ENCODE measurements around the gene KRT1. TPM values are rescaled to one million over a fixed set of nuclear protein-coding genes. Genes with fewer than 3 reads are reported as not detected.

Gene KRT1
- total RNA-seq, 8 experiments from 2014 or later: 0.17 to 0.24 (median 0.20) TPM; not detected in 5

DNA sequence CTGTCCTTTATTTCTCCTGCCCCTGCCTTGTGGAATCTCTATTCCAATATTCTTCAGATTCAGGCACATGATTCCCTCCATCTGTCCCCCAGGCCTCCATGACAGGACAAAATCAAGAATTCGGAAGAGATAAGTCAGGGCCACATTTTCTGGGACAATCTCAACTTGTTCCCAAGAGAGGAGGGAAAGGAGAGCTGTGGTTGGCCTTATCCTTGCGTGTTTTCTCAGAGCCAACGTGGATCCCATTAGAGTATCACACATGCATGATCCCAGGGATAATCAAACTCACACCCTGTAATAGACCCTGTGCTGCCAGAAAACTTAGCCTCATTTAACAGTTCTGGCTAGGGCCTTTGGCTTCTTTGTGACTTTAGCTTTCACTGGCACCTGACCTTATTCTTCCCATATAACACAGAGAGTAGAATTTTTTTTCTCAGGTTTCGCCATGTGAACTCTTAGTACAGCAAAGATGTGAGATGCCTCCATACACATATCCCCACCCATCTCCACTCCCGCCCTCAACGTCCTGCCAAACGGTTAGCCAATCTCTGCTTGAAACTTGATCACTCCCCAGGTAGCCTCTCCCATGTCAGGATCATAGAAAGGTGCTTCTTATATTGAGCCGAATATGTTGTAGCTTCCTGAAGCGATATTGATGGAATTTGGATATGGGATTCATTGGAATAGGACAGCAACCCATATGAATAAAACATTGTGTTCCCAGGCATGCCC is 6.7 kb upstream of the KRT1 start:
- in situ Hi-C loops (cut with MboI; ENCODE audit: low pct_unique_long_range_greater_than_20kb in 2 of 9, low sequenced_read_pairs in 9 of 9, unreplicated experiment in 9 of 9): no loop called here
- Histone ChIP-seq H3K4me3 (no peak overlapping the region), H3K4me1 (replicated peaks in 1 of 2) (no peaks in the 10 kb centered on the region), H3K27ac (no peak overlapping the region)
- ATAC-seq (replicated peaks in 6 of 8): no peak
- 28 to 90% (median 61%) methylated on average over 1 to 6 of the region's 9 CpGs; no CpG with 5 or more reads in 2 of the 10 experiments for WGBS, 10 experiments

DNA sequence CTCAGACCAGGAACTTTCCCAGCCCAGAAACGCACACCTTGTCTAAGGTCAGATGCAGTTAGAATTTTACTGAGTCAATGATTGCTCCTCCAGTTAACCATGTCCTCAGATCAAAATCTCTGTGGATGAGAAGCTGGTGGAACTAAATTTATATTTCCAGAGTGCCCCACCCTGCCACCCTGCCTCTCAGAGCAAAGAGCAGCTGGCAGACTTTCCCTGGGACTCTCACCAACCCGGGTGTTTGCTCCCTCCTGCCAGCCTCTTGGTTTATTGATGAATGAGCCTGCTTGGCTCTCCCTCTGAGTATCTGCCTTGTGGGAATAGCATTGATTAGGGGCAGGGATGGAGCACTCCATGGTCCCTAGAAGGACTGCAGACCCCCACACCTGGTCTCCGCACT is 5.9 kb upstream of the KRT1 start:
- H3K27ac ChIP-seq: no peak overlapping the region
- no peak for ATAC-seq (replicated peaks in 6 of 8)
- no peak overlapping the region for H3K4me3 ChIP-seq
- 0 to 90% (median 76%) methylated on average over 1 to 3 of the region's 3 CpGs; no CpG with 5 or more reads in 3 of the 10 experiments for WGBS, 10 experiments
- H3K4me1 ChIP-seq (replicated peaks in 1 of 2): no peaks in the 10 kb centered on the region
- in situ Hi-C loops (cut with MboI; ENCODE audit: low pct_unique_long_range_greater_than_20kb in 2 of 9, low sequenced_read_pairs in 9 of 9, unreplicated experiment in 9 of 9): no loop called here

DNA sequence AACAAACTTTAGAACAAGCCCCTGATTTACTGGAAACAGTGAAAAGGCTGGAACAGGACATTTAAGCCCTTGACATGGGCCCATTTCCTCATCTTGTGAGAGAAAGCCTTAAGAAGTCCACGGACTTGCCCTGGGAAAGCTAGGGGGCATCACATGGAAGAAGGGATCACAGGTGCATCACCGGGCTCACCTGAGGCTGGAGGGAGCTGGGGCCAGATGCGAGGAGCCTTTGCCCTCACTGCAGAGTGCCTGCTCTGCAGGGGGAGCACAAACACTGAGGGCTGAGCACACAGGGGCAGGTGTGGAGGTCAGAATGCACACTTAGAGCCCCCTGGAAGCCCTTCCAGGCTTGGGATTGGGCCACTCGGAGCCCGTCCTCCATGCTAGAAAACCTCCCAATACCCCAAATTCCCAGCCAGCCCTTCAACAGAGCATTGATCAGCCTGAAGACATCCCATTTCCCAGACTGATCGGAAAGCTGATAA is 5.2 kb upstream of the KRT1 start:
- H3K27ac ChIP-seq: no peak overlapping the region
- no peak for ATAC-seq (replicated peaks in 6 of 8)
- H3K4me3 ChIP-seq: no peak overlapping the region
- no peaks in the 10 kb centered on the region for H3K4me1 ChIP-seq (replicated peaks in 1 of 2)
- 0 to 61% (median 20%) methylated on average over 1 to 4 of the region's 6 CpGs; no CpG with 5 or more reads in 3 of the 10 experiments for WGBS, 10 experiments
- in situ Hi-C loops (cut with MboI; ENCODE audit: low pct_unique_long_range_greater_than_20kb in 2 of 9, low sequenced_read_pairs in 9 of 9, unreplicated experiment in 9 of 9): no loop called here

DNA sequence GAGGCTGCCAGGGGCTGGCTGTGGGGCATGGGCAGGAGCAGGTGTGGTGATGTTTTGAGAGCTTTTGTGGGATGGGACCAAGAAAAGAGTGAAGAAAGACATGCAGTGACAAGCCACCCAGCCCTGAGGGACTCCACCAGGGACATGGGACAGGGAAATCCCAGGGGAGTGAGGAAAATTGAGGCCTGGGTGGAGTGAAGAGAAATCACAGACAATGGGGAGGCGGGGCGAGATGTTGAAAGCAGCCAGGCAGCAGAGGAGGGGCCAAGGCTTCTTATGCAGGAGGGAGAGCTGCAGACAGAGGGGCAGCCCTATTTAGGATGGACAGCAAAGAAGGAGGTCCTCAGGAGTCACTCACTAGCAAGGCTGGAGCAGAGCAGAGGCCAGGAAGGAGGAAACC is 4.2 kb upstream of the KRT1 start:
- in situ Hi-C loops (cut with MboI; ENCODE audit: low pct_unique_long_range_greater_than_20kb in 2 of 9, low sequenced_read_pairs in 9 of 9, unreplicated experiment in 9 of 9): no loop called here
- ATAC-seq (replicated peaks in 6 of 8): peak in 1 of 8 experiments; percentile 41
- no peaks in the 10 kb centered on the region for H3K4me1 ChIP-seq (replicated peaks in 1 of 2)
- 60% methylated on average over 2 of the region's 2 CpGs; no CpG with 5 or more reads in 9 of the 10 experiments for WGBS, 10 experiments
- H3K4me3 ChIP-seq: no peak overlapping the region
- H3K27ac ChIP-seq: no peak overlapping the region

DNA sequence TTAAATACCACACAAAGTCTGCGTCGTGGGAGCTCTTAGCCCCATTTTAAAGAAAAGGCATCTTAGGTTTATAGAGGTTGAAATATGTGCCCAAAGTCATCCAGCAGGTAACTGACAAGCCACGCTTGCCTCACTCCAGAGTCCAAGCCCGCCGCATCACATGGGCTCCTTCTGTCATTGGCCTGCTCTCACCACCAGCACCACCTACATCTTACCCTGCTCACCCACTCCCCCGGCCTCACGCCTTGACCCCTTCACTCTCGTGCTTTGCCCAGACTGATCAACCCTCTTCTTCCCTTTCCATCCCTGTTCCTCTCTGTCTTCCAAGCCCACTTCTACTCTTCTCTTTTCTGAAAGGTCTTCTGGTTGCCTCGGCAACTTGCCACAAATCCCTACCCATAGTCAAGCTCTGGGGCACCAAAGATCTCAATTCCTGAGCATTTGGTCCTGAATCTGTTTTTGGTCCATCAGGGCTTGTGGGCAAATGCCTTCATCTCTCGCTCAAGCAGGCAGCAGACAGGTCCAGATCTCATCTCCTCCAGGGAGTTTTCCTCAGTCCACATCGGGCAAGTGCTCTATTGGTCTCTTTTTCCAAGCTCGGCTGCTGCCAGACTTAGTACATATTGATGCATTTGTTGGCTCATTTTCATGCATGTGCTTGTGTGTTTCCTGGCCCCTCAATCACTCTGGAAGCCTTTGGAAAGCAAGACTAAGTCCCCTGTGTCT is 3.5 kb upstream of the KRT1 start:
- no peak for ATAC-seq (replicated peaks in 6 of 8)
- in situ Hi-C loops (cut with MboI; ENCODE audit: low pct_unique_long_range_greater_than_20kb in 2 of 9, low sequenced_read_pairs in 9 of 9, unreplicated experiment in 9 of 9): no loop called here
- Histone ChIP-seq H3K4me1 (replicated peaks in 1 of 2) (no peaks in the 10 kb centered on the region), H3K4me3 (no peak overlapping the region), H3K27ac (no peak overlapping the region)
- 19 to 89% (median 66%) methylated on average over 1 to 10 of the region's 12 CpGs; no CpG with 5 or more reads in 2 of the 10 experiments for WGBS, 10 experiments

DNA sequence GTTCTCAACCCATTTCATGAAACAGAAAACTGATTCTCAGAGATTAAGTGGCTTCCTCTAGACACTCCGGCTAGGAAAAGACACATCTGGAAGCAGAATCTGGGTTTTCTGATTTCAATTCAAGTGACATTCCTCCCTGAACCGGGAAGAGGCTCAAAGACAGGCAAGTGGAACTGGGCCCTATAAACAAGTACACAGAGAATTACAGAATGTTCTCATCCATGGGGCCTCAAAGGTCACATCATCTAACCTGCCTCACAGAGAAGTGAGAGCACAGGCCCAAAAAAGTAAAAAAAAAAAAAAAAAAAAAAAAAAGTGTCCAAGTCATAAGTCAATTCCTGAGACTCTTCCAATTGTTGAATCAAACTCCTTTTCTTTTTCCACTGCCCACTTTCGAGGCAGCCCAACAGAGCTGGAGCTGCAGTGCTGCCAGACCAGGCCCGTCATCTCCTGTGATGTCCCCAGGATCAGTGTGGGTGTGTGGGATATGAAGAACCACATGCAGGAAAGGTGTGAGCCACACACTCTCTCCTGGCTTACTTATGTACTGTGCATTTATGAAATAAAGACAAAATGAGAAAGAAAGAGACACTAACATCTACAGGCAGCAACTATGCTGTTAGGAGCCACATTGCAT is 2.8 kb upstream of the KRT1 start:
- H3K27ac ChIP-seq: no peak overlapping the region
- no peak for ATAC-seq (replicated peaks in 6 of 8)
- in situ Hi-C loops (cut with MboI; ENCODE audit: low pct_unique_long_range_greater_than_20kb in 2 of 9, low sequenced_read_pairs in 9 of 9, unreplicated experiment in 9 of 9): no loop called here
- 20 to 77% (median 50%) methylated on average over 1 to 2 of the region's 4 CpGs; no CpG with 5 or more reads in 3 of the 10 experiments for WGBS, 10 experiments
- no peaks in the 10 kb centered on the region for H3K4me1 ChIP-seq (replicated peaks in 1 of 2)
- no peak overlapping the region for H3K4me3 ChIP-seq

DNA sequence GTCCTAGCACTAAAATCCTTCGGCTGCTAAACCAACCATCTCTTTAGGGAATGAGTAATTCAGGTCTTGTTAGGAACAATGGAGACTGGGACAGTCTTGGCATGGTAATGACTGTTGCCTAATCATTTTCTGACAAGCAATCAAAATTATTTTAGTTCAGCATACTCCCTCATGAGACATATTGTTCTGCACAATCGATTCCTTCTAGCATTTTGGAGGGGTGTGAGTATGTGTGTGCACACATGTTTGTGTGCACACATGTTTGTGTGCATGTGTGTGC is 2.1 kb upstream of the KRT1 start:
- WGBS, 10 experiments: 0 to 83% (median 0%) methylated on average over 1 to 2 of the region's 2 CpGs; no CpG with 5 or more reads in 3 of the 10 experiments
- Histone ChIP-seq H3K27ac (no peak overlapping the region), H3K4me1 (replicated peaks in 1 of 2) (no peaks in the 10 kb centered on the region), H3K4me3 (no peak overlapping the region)
- no peak for ATAC-seq (replicated peaks in 6 of 8)
- in situ Hi-C loops (cut with MboI; ENCODE audit: low pct_unique_long_range_greater_than_20kb in 2 of 9, low sequenced_read_pairs in 9 of 9, unreplicated experiment in 9 of 9): no loop called here

DNA sequence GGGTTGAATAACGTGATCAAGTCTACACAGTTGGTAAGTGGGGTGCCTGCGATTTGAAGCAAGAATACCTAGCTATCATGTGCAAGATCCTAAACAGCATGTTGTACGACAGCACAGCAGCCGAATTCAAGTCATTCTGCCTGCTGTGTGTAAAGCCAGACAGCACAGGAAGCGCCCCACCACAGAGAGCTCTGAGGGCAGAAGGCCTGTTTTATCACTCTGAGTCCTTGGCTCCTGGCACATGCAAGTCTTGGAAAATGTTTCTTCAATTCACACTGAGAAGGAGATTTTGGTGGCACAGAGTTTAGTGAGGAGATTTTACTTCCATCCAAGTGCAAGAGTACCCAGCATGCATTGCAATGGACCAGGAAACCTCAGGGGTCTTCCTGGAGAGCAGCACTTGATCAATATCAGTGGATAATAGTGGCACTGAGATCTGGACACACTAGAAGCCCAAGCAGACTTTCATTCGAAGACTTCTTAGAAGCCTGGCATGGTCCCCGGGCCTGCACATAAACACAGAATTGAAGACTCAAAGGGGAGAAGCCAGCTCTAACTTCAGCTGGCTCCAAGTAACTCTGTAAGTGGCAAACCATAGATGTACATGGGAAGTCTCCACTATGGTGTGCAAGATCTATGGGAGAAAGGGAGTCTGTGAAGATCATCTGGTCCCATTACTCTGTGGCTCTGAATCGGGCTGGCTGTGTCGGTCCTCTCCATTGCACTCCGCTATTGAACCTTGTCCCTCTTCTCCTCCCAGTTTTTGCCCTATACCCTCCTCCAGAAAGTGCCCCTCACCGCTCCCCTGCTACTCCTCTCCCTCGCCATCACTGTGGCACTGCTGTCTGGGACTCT is 1.5 kb upstream of the KRT1 start:
- 0 to 90% (median 54%) methylated on average over 2 to 8 of the region's 12 CpGs for WGBS, 10 experiments
- Histone ChIP-seq H3K4me3 (no peak overlapping the region), H3K4me1 (replicated peaks in 1 of 2) (no peaks in the 10 kb centered on the region), H3K27ac (no peak overlapping the region)
- in situ Hi-C loops (cut with MboI; ENCODE audit: low pct_unique_long_range_greater_than_20kb in 2 of 9, low sequenced_read_pairs in 9 of 9, unreplicated experiment in 9 of 9): no loop called here
- no peak for ATAC-seq (replicated peaks in 6 of 8)

DNA sequence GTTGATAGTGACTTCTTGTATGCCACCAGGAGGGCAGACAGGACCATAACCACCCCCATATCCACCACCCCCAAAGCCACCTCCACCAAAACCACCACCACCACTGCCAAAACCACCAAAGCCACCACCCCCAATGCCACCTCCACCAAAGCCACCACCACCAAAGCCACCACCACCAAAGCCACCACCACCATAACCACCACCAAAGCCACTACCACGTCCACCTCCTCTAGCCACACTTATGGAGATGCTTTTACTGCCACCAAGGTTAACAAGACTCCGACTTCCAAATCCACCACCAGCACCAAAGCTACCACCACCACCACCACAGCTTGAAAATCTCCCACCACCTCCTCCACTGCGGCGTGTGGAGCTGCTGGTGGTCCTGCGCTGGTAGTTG is 332 bp downstream of the KRT1 start:
- WGBS, 10 experiments: 40 to 100% methylated on average over 1 of the region's 5 CpGs; no CpG with 5 or more reads in 8 of the 10 experiments
- in situ Hi-C loops (cut with MboI; ENCODE audit: low pct_unique_long_range_greater_than_20kb in 2 of 9, low sequenced_read_pairs in 9 of 9, unreplicated experiment in 9 of 9): no loop called here
- H3K27ac ChIP-seq: no peak overlapping the region
- no peaks in the 10 kb centered on the region for H3K4me1 ChIP-seq (replicated peaks in 1 of 2)
- H3K4me3 ChIP-seq: no peak overlapping the region
- no peak for ATAC-seq (replicated peaks in 6 of 8)

DNA sequence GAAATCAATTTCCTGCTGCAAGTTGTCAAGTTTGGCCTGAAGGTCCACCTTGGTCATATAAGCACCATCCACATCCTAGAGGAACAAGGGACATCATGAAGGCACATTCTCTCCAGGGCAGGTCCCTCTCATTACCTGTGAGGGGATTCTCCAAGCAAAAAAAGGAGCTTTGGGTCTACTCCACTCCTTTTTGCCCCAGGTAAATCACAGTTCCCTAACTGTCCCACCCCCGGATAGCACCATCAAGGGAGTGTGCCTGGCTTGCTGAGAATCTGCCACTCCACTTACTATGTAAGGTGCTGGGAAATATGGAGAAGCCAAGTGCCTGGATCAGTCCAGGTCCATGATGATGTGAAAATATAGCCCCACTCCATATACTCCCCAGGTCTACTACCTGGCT is 2.5 kb downstream of the KRT1 start:
- 0 to 80% (median 40%) methylated on average over 1 of the region's 1 CpG; no CpG with 5 or more reads in 5 of the 10 experiments for WGBS, 10 experiments
- Histone ChIP-seq H3K4me3 (no peak overlapping the region), H3K27ac (no peak overlapping the region), H3K4me1 (replicated peaks in 1 of 2) (no peaks in the 10 kb centered on the region)
- ATAC-seq (replicated peaks in 6 of 8): no peak
- in situ Hi-C loops (cut with MboI; ENCODE audit: low pct_unique_long_range_greater_than_20kb in 2 of 9, low sequenced_read_pairs in 9 of 9, unreplicated experiment in 9 of 9): no loop called here

DNA sequence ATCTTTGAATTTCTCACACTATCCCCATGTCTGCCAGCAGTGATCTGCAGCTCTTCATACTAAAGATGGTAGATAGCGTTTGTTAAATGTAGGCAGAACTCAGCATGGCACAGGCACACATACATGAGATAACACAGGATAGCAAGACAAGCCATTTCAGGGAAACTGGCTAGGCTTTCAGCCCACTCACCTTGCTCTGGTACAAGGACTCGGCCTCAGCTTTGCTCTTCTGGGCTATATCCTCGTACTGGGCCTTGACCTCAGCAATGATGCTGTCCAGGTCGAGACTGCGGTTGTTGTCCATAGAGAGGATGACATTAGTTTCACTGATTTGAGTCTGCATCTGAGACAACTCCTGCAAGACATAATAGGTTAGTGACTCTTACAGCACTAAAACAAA is 3.1 kb downstream of the KRT1 start:
- 0 to 100% (median 67%) methylated on average over 1 to 5 of the region's 5 CpGs; no CpG with 5 or more reads in 1 of the 10 experiments for WGBS, 10 experiments
- no peak for ATAC-seq (replicated peaks in 6 of 8)
- Histone ChIP-seq H3K4me1 (replicated peaks in 1 of 2) (no peaks in the 10 kb centered on the region), H3K4me3 (no peak overlapping the region), H3K27ac (no peak overlapping the region)
- in situ Hi-C loops (cut with MboI; ENCODE audit: low pct_unique_long_range_greater_than_20kb in 2 of 9, low sequenced_read_pairs in 9 of 9, unreplicated experiment in 9 of 9): no loop called here

DNA sequence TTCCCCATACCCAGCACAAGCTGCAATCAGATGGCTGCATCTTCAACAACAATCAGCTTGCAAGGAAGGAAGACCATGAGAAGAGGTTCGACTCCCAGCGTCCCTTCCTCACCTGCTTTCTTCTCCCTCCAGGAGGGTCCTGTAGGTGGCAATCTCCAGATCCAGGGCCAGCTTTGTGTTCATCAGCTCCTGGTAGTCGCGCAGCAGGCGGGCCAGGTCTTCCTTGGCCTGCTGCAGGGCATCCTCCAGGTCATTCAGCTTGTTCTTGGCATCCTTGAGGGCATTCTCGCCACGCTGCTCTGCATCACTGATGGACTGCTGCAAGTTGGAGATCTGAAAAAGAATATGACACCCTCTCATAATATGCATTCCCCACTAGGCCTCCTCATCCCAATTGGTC is 4.0 kb downstream of the KRT1 start:
- H3K4me1 ChIP-seq (replicated peaks in 1 of 2): no peaks in the 10 kb centered on the region
- no peak for ATAC-seq (replicated peaks in 6 of 8)
- H3K4me3 ChIP-seq: no peak overlapping the region
- 8 to 100% (median 61%) methylated on average over 2 to 6 of the region's 7 CpGs; no CpG with 5 or more reads in 2 of the 10 experiments for WGBS, 10 experiments
- no peak overlapping the region for H3K27ac ChIP-seq
- in situ Hi-C loops (cut with MboI; ENCODE audit: low pct_unique_long_range_greater_than_20kb in 2 of 9, low sequenced_read_pairs in 9 of 9, unreplicated experiment in 9 of 9): no loop called here

DNA sequence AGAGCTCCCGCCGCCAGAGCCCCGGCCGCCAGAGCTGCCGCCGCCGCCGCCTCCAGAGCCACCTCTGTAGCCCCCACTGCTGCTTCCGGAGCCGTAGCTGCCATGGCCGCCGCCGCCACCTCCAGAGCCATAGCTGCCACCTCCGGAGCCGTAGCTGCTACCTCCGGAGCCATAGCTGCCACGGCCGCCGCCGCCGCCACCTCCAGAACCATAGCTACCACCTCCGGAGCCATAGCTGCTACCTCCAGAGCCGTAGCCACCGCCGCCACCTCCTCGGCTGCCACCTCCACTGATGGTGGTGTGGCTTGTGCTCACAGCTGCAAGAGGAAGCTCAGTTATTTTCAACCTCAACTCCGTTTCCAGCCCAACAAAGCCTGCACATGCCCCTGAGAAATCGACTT is 4.9 kb downstream of the KRT1 start:
- in situ Hi-C loops (cut with MboI; ENCODE audit: low pct_unique_long_range_greater_than_20kb in 2 of 9, low sequenced_read_pairs in 9 of 9, unreplicated experiment in 9 of 9): no loop called here
- no peak overlapping the region for H3K4me3 ChIP-seq
- no peak for ATAC-seq (replicated peaks in 6 of 8)
- 79 to 100% (median 84%) methylated on average over 2 to 15 of the region's 28 CpGs; no CpG with 5 or more reads in 6 of the 10 experiments for WGBS, 10 experiments
- no peaks in the 10 kb centered on the region for H3K4me1 ChIP-seq (replicated peaks in 1 of 2)
- no peak overlapping the region for H3K27ac ChIP-seq
